ENCODE results near the gene DNHD1.

GRCh38 chr11:6584528-6584927 lies 87.4 kb downstream of the DNHD1 start:
- no peak for TF ChIP-seq CTCF (conservative IDR thresholded peaks at IDR 0.05)
- no peak for TF ChIP-seq ZFX (IDR thresholded peaks at IDR 0.05)
